Keratinocyte (primary cell): ENCODE results near the gene FOXP2.

Experiments used
- CTCF ChIP-seq, 3 experiments: IDR thresholded peaks in 1 of 3; conservative IDR thresholded peaks in 1 of 3; optimal IDR thresholded peaks in 1 of 3; 2 replicates in 2 of 3; 3 replicates in 1 of 3; pipeline versions ENCODE3 to v1.5.1; 2011; ENCODE audit warnings: low read length in 3 of 3, mild to moderate bottlenecking in 3 of 3, moderate library complexity in 2 of 3, control low read depth in 1 of 3, inconsistent platforms in 1 of 3; ENCODE audit not compliant: insufficient read depth in 2 of 3; ENCODE audit errors: extremely low read depth in 1 of 3
- EZH2 ChIP-seq: IDR thresholded peaks from one replicate; pipeline ENCODE4 v1.6.1; 2012; ENCODE audit warnings: inconsistent platforms, mild to moderate bottlenecking, low read length, moderate library complexity

GRCh38 chr7:114606100-114606499 is 191.5 kb downstream of the FOXP2 start:
- TF ChIP-seq EZH2 (no peak), CTCF (optimal IDR thresholded peaks at IDR 0.05 in 1 of 3, IDR thresholded peaks at IDR 0.05 in 1 of 3, conservative IDR thresholded peaks at IDR 0.05 in 1 of 3; ENCODE audit: extremely low read depth in 1 of 3, insufficient read depth in 2 of 3, low read length in 3 of 3) (no peak)
